GM12872 (cell line): ENCODE measurements around the gene AKAP4.

Experiments
- TF ChIP-seq, protein P1 (sequence below): IDR thresholded peaks from 3 replicates; pipeline ENCODE4 v1.5.1; 2011; ENCODE audit warnings: low read depth, mild to moderate bottlenecking, low read length, moderate library complexity; ENCODE audit not compliant: insufficient read depth

AKAP4 gene

DNA sequence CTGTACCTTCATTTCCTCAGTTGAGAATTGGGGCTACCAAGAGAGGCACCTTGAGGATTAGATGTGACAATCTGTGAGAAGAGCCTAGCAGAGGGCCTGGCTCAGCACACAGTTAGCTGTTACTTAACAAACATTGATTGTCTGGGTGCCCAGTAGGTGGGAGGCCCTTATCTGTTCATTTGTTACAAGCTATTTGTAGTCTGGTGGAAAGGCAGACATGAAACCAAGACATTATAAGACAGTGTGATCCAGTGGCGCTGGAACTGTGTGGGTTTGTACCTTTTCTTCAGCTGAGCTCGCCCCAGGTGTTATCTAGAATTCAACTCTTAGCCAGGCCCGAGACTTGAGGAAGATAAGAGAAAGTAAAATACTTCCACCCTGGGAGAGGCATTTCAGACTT, 16.9 kb downstream of the AKAP4 start:
- TF ChIP-seq, protein P1, sequence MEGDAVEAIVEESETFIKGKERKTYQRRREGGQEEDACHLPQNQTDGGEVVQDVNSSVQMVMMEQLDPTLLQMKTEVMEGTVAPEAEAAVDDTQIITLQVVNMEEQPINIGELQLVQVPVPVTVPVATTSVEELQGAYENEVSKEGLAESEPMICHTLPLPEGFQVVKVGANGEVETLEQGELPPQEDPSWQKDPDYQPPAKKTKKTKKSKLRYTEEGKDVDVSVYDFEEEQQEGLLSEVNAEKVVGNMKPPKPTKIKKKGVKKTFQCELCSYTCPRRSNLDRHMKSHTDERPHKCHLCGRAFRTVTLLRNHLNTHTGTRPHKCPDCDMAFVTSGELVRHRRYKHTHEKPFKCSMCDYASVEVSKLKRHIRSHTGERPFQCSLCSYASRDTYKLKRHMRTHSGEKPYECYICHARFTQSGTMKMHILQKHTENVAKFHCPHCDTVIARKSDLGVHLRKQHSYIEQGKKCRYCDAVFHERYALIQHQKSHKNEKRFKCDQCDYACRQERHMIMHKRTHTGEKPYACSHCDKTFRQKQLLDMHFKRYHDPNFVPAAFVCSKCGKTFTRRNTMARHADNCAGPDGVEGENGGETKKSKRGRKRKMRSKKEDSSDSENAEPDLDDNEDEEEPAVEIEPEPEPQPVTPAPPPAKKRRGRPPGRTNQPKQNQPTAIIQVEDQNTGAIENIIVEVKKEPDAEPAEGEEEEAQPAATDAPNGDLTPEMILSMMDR: no peak

GRCh38 chrX:50180073-50180940, 20.5 kb downstream of the AKAP4 start:
- TF ChIP-seq, protein P1: no peak

DNA sequence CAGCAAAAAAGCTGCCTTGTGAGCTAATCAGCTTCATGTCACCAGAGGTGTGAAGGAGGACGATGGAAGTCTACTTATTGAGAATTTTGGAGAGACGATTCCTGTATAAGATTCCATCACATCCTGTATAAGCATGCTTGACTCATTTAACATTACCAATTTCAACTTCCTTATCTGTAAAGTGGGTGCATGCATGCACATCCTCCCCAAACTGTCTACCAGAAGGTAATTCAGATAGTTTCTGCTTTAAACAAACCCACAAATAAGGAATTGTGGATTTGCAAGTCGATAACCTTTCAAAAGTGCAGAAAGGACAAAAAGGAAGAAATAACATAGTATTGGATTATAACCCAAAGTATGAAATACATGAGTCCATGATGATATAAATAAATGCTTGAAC, 31.1 kb downstream of the AKAP4 start:
- TF ChIP-seq, protein P1: no peak

DNA sequence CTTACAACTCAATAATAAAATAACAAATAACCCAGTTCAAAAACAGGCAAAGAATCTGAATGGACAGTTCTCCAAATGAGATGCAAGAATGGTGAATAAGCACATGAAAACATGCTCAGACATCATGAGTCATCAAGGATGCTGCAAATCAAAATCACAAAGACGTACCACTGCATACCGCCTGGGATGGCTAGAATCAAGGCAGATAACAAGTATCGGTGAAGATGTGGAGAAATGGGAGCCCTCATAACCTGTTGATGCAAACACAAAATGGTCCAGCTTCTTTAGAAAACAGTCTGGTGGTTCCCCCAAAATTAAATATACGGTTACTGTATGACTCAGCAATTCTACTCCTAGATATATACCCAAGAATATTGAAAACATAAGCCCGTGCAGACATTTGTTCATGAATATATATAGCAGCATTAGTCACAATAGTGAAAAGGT, 32.5 kb downstream of the AKAP4 start:
- TF ChIP-seq, protein P1: no peak

DNA sequence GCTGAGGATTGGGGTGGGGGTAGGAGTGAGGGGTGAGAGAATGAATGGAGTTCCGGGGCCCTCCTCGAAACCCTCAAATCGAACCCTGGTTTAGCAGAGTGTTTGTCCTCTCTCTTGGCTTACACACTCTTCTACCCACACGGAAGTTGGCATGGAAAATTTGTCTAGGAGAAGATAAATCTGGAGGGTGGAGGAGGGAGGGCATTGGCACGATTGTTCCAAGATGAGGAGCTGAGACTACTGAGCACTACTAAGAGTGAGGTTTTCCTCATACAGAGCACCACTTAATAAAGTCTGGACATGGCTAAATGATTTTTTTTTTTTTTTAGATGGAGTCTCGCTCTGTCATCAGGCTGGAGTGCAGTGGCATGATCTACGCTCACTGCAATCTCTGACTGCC, 33.4 kb downstream of the AKAP4 start:
- TF ChIP-seq, protein P1: no peak

DNA sequence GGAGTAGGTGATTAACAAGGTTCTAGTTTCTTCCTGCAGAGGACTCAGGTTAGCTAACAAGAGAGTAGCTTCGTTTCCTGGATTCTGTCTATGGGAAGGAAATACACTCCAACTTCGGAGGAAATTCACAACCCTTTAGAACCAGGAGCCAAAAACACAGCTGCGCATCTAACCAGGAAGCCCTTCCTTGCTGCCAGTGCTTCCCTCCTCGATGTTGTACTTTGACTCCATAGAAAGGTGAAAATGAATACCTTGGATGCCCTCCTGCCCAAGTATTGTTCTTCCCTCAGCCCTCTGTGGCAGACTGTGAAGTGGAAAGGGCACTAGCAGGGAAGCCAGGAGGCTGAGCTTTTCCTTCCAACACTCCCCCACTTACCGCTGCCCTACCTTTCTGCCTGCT, 35.1 kb downstream of the AKAP4 start:
- TF ChIP-seq, protein P1: no peak

DNA sequence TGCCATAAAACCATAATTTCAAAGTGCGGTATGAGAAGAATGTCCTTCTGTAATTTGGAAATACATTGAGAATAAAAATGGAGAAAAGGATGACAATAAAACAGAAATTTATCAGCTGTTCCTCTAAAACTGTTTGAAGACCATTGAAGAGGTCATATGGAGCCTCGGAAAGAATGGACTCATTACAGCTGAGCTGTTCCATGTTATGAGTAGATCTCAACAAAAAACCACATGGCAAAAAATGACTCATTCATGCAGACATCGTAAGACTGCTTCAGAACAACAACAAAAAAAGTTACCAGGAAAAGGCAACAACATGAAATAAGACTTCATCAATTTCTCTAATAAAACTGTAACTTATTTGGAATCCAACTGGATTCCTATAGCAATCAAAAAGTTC, 39.7 kb downstream of the AKAP4 start:
- TF ChIP-seq, protein P1: no peak
